PFSK-1 (cell line): Measurements from ENCODE around the gene AGFG2.

Experiments
- TAF1 ChIP-seq: IDR thresholded peaks from 2 replicates; pipeline ENCODE4 v1.6.1; 2012; ENCODE audit warnings: low read length, control low read depth, borderline replicate concordance; ENCODE audit not compliant: insufficient read depth
- TF ChIP-seq, protein P1 (sequence below), 2 experiments: IDR thresholded peaks; 2 replicates each; pipeline versions ENCODE4 v1.6.1 to v1.8.0; 2011 to 2012; ENCODE audit warnings: low read depth in 2 of 2, low read length in 2 of 2, control low read depth in 1 of 2, inconsistent platforms in 1 of 2, mild to moderate bottlenecking in 1 of 2, moderate library complexity in 1 of 2; ENCODE audit not compliant: insufficient read depth in 1 of 2

DNA sequence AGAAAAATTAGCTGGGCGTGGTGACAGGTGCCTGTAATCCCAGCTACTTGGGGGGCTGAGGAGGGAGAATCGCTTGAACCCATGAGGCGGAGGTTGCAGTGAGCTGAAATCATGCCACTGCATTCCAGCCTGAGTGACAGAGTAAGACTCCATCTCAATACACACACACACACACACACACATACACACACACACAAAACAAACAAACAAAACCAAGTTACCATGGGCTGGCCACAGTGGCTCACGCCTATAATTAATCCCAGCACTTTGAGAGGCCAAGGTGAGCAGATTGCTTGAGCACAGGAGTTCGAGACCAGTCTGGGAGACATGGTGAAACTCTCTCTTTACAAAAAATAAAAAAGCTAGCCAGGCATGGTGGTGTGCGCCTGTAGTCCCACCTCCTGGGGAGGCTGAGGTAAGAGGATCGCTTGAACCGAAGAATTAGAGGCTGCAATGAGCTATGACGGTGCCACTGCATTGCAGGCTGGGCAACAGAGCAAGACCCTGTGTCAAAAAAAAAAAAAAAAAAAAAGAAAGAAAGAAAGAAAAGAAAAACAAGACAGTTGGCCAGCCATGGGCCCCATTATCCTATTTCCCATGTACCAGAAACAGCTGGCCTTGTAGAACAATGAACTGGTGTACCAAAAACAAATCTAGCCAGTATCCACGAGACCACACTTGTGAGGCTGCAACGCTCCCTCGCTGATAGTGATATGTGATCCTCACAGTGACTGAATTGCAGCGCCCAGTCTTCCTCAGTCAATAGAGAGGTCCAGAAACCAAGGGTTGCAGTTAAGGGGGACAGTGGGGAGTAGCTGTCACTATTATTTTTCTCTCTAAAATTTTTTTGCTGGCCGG, 6.6 kb upstream of the AGFG2 start:
- no peak for TF ChIP-seq TAF1
- TF ChIP-seq, protein P1, sequence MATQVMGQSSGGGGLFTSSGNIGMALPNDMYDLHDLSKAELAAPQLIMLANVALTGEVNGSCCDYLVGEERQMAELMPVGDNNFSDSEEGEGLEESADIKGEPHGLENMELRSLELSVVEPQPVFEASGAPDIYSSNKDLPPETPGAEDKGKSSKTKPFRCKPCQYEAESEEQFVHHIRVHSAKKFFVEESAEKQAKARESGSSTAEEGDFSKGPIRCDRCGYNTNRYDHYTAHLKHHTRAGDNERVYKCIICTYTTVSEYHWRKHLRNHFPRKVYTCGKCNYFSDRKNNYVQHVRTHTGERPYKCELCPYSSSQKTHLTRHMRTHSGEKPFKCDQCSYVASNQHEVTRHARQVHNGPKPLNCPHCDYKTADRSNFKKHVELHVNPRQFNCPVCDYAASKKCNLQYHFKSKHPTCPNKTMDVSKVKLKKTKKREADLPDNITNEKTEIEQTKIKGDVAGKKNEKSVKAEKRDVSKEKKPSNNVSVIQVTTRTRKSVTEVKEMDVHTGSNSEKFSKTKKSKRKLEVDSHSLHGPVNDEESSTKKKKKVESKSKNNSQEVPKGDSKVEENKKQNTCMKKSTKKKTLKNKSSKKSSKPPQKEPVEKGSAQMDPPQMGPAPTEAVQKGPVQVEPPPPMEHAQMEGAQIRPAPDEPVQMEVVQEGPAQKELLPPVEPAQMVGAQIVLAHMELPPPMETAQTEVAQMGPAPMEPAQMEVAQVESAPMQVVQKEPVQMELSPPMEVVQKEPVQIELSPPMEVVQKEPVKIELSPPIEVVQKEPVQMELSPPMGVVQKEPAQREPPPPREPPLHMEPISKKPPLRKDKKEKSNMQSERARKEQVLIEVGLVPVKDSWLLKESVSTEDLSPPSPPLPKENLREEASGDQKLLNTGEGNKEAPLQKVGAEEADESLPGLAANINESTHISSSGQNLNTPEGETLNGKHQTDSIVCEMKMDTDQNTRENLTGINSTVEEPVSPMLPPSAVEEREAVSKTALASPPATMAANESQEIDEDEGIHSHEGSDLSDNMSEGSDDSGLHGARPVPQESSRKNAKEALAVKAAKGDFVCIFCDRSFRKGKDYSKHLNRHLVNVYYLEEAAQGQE (IDR thresholded peaks at IDR 0.05; ENCODE audit: insufficient read depth in 1 of 2, low read depth in 2 of 2, low read length in 2 of 2) = no peak
